Measurements from ENCODE around the gene PTPN11.
"Not testable (repeated sequence)": the region's sequence is repeated elsewhere in the genome, so short reads cannot be mapped to it uniquely, and the experiment has no call there.

Gene PTPN11

GRCh38 chr12:112514926-112515642, 96.3 kb downstream of the PTPN11 start:
- DNase-seq (ENCODE audit: low spot score): no peak

GRCh38 chr12:112515868-112516267, 97.1 kb downstream of the PTPN11 start:
- DNase-seq (ENCODE audit: low spot score): no peak

- DNase-seq (ENCODE audit: low spot score): no peak
Measured at GRCh38 chr12:112517730-112518364, 99.1 kb downstream of the PTPN11 start.

GRCh38 chr12:112518365-112518735, 99.6 kb downstream of the PTPN11 start:
- DNase-seq (ENCODE audit: low spot score): no peak

GRCh38 chr12:112519841-112520340, 101.1 kb downstream of the PTPN11 start:
- DNase-seq (ENCODE audit: low spot score): not testable (repeated sequence)

- DNase-seq (ENCODE audit: low spot score): no peak
Measured at GRCh38 chr12:112523856-112524255, 105.1 kb downstream of the PTPN11 start.

GRCh38 chr12:112524269-112524668, 105.5 kb downstream of the PTPN11 start:
- DNase-seq (ENCODE audit: low spot score): no peak

GRCh38 chr12:112524676-112525425, 106.1 kb downstream of the PTPN11 start:
- no peak for DNase-seq (ENCODE audit: low spot score)

GRCh38 chr12:112525426-112525809, 106.7 kb downstream of the PTPN11 start:
- no peak for DNase-seq (ENCODE audit: low spot score)

GRCh38 chr12:112527082-112527481, 108.3 kb downstream of the PTPN11 start:
- DNase-seq (ENCODE audit: low spot score): no peak

- no peak for DNase-seq (ENCODE audit: low spot score)
Measured at GRCh38 chr12:112527501-112527900, 108.8 kb downstream of the PTPN11 start.

GRCh38 chr12:112528521-112528920, 109.8 kb downstream of the PTPN11 start:
- no peak for DNase-seq (ENCODE audit: low spot score)

- no peak for DNase-seq (ENCODE audit: low spot score)
Measured at GRCh38 chr12:112530941-112531340, 112.2 kb downstream of the PTPN11 start.

- no peak for DNase-seq (ENCODE audit: low spot score)
Measured at GRCh38 chr12:112532106-112532505, 113.4 kb downstream of the PTPN11 start.

- no peak for DNase-seq (ENCODE audit: low spot score)
Measured at GRCh38 chr12:112533528-112533927, 114.8 kb downstream of the PTPN11 start.

- no peak for DNase-seq (ENCODE audit: low spot score)
Measured at GRCh38 chr12:112535017-112535416, 116.3 kb downstream of the PTPN11 start.

GRCh38 chr12:112535637-112536366, 117.1 kb downstream of the PTPN11 start:
- DNase-seq (ENCODE audit: low spot score): no peak

GRCh38 chr12:112536367-112536730, 117.6 kb downstream of the PTPN11 start:
- DNase-seq (ENCODE audit: low spot score): no peak

- no peak for DNase-seq (ENCODE audit: low spot score)
Measured at GRCh38 chr12:112537710-112538396, 119.1 kb downstream of the PTPN11 start.

GRCh38 chr12:112538740-112539139, 120.0 kb downstream of the PTPN11 start:
- DNase-seq (ENCODE audit: low spot score): no peak

GRCh38 chr12:112539221-112539620, 120.5 kb downstream of the PTPN11 start:
- DNase-seq (ENCODE audit: low spot score): no peak

GRCh38 chr12:112540021-112540420, 121.3 kb downstream of the PTPN11 start:
- DNase-seq (ENCODE audit: low spot score): no peak
